KG1 (cell line): ENCODE data around the gene TDRKH.
A peak's percentile ranks its signal among the peaks of the same experiment; 100 is the strongest.
"Not testable (repeated sequence)": the region's sequence is repeated elsewhere in the genome, so short reads cannot be mapped to it uniquely, and the experiment has no call there.

Experiments
- DNase-seq: peaks from one replicate; lab custom pipeline; 2025; lab: John Stamatoyannopoulos, UW

TDRKH gene

DNA sequence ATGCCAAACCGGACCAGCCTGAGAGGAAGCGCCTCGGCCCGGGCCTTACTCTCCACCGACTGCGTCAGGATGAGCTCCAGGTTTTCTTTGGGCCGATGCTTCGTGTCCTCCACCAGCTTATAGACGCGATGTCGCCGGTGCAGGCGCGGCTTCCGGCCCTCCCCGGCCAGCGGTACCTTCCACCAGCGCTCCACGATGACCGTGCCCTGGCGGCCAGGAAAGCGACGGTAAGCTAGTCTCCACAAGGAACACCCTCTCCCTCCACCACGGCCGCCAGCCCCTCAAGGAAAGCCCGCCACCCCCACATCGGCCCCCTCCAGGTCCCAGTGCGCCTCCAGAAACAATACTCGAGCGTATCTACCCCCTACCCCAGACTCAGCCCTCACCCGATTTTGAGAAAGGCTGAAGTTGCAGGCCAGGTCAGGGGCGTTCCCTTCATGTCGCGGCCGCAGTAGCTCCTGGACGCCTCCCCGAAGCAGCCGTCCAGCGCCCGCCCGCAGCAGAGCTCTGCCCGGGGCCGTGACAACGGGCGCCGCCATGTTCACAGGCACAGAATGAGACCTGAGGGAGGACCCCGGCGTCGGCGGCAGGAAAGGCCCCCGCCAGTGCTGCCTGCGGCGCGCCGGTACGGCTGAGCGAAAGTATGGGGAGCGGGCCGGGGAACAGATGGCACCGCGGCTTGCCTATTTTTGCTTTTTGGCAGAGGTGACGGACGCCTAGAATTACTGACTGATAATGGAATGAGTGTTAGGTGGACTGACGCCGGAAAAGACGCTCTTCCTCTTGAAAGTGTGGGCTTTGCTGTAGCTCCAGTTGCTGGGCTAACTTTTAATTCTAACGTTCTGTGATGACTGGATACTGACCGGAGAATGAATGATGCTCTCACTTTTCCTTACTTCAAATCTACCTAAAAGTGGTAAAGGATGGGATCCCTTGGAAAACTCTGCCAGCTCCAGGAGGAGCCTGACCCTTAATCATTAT is 27.1 kb downstream of the TDRKH start, which contains the start of gene MRPL9:
TSS of gene MRPL9 (minus strand) at position 556 of the 981 bp plus-strand sequence. CDS start at position 539, 17 bp downstream.
- peak; percentile 61 for DNase-seq

DNA sequence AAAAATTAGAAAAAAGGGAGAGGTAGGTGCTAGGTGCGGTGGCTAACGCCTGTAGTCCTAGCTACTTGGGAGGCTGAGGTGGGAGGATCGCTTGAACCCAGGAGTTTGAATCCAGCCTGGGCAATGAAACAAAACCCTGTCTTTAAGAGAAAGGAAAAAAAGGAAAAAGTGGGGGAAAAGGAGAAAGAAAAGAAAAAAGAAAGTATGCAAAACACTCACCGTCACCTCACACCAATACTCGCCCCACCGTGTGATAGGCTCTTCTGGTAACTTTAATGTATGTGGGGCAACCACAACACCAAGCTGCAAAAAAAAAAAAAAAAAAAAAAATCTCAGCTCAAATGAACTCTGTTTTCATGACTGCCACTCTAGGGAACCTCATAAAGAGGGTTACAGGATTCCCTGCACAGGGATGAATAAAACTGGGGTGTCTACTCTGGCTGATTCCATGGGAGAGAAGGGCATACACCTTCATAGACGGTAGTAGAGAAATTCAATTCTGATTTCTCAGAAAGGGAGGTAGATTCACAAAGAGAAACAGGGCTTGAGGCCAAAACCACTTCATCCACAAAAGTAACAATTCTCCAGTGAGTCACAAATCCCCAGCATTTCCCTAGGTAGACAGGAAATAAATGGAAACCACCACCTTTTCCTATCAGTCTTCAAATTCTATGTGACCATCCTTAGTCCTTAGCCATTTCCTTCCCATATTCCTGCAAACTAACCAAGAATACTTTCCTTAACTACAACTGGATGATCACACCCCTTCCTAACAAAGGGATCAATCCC is 29.5 kb downstream of the TDRKH start:
- DNase-seq: no peak

DNA sequence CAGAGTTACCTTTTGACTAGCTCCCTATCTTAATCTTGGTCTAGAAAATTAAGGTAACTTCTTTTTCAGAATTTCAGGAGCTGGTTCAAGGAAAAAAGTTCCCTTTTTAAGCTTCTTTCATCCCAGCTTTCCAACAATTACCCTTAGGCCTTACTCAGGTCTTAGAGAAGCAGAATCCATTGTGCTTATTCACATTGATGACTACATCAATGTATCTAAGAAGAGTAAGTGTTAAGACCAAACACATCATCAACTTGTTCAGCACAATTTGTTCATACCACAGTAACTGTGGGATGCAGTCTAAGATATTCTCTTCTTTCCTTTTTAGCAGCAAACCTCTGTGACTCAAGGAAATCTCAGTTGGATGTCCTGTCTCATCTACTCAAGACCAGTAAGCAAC is 31.1 kb downstream of the TDRKH start:
- no peak for DNase-seq

DNA sequence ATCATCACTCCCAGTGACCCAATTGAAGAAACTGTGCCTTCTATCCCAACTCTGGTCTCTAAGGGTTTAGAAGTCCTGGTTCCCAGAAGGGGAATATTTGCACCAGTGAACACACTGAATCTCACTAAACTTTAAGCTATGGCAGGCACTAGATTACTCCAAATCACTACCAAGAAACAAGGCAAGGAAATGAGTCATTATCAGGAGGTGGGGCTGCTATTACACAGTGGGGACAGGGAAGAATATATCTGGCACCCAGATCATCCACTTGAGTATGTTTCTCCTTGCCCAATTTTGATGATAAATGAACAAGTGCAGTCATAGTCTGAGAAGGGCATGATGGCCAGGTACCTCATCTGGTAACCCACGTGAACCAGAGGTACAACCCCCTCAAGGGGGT is 34.0 kb downstream of the TDRKH start:
- no peak for DNase-seq

DNA sequence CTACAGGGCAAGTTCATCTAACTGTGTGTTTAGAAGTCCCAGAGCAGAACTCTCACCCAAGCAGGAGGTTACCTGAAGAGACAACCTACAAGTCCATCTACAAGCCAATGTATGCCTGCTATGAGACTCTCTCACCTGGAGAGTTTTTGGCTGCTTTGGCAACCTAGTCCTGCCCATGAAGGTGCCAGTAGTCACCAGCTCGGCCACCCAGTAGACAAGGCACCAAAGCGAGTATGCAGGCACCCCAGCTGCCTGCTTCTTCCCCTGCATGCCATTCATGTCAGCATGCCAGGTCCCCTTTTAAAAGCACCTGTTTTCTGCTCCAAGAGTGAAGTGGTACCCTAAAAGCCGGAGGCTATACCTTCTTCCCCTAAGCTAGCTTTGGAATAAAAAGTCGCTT is 48.8 kb downstream of the TDRKH start:
- DNase-seq: no peak

DNA sequence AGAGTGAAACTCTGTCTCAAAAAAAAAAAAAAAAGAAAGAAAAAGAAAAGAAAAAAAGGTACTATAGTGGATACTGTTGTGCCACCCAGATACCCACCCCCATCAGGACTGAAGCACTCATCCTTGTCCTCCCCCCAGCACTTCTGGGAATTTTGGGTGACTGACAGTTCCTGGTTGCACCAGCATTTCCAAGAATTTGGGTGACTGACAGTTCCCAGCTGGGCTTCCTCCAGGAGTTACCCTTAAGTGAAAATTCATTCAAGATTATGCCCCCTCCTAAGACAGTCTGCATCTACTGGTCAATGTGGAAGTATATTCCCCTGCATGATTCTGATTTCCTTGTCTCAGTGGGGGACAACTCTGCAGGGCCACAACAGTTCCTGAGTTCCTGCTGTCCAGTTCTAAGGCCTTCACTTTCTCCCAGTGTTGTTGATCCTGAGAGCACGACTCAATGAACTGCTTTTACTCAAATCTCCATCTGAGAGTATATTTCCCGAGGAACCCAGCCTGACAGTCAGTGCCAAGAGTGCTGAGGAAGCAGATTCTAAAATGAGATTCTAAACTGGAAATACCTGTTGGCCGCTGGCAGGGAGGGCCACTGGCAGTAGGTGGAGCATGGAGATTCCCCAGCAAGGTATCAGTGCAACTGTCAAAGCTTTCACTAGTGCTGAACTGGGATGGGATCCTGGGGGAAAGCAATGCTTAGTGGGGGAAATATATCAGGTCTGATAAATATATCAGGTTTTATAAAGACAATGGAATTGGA is 50.5 kb downstream of the TDRKH start:
- DNase-seq: no peak

DNA sequence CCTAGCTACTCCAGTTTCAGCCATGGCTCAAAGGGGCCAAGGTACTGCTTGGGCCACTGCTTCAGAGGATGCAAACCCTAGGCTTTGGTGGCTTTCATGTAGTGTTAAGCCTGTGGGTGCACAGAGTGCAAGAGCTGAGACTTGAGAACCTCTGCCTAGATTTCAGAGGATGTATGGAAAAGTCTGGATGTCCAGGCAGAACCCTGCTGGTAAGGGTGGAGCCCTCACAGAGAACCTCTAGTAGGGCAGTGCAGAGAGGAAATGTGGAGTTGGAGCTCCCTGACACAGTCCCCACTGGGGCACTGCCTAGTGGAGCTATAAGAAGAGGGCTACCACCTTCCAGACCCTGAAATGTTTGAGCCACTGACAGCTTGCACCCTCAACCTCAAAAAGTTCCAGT is 52.8 kb downstream of the TDRKH start:
- DNase-seq: no peak

DNA sequence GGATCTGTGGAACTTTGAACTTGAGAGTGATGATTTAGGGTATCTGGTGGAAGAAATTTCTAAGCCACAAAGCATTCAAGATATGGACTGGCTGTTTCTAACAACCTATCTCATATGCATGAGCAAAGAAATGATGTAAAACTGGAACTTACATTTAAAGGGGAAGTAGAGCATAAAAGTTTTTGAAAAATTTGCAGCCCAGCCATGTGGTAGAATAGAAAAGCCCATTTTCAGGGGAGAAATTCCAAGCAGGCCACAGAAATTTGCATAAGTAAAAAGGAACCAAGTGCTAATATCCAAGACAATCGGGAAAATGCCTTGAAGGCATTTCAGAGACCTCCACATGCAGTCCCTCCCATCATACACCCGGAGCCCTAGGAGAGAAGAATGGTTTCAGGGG is 53.3 kb downstream of the TDRKH start:
- no peak for DNase-seq

DNA sequence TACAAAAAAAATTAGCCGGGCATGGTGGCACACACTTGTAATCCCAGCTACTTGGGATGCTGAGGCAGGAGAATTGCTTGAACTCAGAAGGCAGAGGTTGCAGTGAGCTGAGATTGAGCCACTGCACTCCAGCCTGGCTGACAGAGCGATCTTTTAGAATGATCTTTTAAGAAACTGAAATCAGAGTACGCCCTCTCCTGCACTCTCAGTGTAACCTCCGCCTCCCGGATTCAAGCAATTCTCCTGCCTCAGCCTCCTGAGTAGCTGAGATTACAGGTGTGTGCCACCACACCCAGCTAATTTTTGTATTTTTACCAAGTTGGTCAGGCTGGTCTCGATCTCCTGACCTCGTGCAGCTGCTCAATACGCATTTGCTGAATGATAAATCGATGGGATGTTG is 56.3 kb downstream of the TDRKH start:
- DNase-seq: not testable (repeated sequence)

DNA sequence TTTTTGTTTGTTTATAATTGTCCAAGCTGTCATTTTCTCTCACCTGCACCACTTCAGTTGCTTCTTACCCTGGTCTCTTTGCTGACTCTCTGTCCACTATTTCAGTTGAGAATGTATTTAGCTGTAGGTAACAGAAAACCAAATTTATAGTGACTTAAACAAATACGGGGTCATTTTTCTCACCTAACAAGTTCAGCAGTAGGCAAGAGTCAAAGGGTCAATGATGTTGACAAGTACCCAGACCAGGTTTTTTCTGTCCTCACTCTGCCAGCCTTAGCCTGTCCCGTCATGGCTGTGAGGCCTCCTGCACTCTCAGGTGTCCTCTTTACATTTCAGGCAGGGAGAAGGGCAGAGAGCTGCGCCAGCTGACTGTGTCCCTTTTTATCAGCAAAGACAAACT is 57.2 kb downstream of the TDRKH start:
- no peak for DNase-seq

DNA sequence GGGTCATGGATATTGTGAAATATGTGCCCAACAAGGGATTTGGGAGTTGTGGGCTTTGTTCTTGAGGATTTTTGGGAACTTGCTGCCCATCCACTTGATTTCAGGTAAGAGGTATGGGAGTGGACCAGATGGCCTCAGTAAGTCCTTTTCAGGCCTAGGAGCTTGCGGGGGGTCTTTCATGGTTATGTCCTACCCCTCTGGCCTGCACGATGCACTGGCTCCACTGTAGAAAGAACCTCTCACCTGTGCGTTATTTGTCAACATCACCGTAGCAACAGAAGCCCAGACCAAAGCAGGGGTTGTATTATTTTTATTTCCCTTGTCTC is 60.4 kb downstream of the TDRKH start:
- DNase-seq: no peak

DNA sequence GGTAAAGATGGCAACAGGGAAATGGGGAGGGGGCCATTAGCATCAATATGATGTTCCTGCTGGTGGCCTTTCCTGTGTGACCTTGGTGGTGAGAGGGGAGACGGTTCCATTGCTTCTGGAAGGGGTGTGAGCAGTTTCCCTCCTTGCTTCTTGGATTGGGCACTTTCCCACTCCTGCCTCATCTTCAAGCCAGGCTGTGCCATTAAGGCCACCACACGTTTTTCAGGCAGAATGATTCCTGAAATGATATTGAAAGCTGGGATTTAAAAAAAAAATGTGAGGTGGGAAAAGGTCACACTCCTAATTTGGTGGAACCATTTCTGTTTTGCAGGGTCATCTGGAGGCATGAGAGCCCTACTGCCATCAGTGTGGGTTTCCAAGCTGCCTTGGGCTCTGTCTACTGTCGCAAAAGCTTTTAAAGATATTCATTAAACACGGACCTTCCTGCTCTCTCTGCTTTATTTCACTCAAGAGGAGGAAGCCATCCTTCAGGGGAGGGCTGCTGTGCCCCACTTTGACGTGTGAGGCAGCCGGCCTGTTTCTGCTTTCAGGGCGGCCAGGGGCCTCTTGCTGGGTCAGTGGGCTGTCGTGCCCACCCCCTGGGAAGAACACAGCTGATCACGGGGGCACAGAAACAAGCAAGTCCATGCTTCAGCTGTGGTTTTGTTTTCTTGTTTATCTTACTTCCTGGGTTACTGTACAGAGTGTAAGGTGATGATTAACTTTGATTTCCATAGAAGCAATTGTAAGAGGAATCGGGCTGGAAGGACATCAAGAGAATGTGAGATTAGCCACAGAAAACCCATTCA is 60.9 kb downstream of the TDRKH start:
- DNase-seq: no peak

DNA sequence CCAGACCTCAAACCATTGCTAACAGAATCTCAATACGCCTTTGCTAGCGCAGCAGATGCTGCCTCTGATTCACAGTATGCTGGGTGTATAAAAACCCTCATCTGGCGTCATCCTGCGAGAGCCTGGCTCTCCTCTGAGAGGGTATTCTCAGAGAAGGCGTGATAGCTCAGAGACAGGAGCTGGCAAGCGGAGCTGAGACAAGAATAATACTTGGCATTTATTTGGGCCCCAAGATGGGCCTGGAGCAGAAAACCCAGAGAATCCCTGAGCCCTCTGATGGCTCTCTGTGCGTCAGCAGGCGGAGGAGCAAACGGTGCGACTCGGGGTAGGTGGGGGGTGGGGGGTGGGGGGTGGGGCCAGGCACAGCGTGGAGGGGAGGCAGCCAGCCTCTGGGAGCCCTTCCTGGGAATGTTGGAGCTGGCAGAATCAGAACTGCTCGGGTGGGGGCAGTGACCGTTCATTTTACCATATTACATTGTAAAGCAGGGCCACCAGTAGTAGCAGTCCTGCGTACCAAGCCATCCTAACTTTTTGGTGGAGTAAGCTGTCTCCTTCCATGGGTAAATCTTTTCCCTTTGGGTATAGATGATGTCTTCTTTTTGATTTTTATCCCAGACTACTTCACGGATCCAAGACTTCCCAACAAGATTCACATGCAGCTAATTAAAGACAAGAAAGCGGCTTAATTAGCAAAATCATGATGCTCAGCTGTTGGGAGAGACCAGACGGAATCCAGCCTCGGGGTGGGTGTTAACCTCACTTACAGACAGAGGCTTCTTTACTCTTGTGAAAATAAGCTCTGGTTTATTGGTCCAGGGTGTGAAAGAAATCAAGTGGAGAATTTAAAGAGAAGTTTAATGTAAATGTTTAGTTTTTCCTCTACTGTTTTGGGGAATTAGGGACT is 61.9 kb downstream of the TDRKH start:
- no peak for DNase-seq

DNA sequence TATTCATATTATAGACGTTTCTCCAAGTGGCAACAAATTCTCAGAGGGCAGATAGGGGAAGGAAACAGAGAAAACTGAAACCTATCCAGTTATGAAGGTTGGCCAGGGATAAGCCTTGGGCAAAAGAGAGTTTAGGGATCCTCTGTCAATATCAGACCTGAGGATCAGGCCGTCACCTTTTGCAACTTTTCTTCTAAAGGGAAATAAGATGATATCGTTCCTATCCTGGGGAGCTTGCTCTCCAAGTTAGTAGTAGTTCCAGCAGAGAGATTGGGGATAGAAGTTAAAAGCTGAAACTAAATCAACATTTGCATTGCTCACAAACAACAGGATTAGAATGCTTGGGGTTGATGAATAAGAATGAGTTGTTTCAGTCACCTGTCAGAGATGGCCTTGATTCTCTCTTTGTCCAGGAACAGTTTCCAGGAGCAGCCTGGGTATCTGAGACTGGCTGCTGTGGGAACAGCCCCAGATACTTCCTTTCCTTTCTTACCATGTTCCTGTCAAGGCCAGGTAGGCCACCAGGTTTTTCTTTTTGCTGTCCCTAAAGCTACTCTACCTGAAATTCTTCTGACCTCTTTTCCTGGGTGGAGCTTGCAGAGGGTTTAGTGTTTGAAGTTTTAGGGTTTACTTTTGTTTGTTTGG is 66.5 kb downstream of the TDRKH start:
- no peak for DNase-seq
